ENCODE results near the gene PHC1.

DNA sequence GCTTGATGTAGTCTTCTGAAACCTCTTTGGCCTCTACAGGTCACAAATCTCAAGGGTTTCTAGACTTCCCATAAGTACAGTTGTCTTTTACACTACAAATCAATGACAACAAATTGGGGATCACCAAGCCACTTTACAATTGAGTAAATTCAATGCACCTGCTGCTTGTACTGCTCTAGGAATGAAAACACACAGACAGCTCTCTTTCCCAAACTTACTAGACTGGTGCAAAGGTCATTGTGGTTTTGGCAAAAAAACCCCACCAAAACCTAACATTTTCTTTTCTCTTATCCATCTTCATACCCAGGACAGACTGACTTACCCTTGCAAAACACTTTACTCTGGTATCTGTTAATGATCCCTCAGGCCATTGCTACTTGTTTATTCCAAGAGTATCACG is 32.4 kb downstream of the PHC1 start:
- TF ChIP-seq POLR2A (IDR thresholded peaks at IDR 0.05) (no peak), POLR2AphosphoS5 (IDR thresholded peaks at IDR 0.05; ENCODE audit: insufficient read depth in 1 of 2, low read depth in 1 of 2) (no peak)
- TF ChIP-seq, protein P1, sequence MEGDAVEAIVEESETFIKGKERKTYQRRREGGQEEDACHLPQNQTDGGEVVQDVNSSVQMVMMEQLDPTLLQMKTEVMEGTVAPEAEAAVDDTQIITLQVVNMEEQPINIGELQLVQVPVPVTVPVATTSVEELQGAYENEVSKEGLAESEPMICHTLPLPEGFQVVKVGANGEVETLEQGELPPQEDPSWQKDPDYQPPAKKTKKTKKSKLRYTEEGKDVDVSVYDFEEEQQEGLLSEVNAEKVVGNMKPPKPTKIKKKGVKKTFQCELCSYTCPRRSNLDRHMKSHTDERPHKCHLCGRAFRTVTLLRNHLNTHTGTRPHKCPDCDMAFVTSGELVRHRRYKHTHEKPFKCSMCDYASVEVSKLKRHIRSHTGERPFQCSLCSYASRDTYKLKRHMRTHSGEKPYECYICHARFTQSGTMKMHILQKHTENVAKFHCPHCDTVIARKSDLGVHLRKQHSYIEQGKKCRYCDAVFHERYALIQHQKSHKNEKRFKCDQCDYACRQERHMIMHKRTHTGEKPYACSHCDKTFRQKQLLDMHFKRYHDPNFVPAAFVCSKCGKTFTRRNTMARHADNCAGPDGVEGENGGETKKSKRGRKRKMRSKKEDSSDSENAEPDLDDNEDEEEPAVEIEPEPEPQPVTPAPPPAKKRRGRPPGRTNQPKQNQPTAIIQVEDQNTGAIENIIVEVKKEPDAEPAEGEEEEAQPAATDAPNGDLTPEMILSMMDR (IDR thresholded peaks at IDR 0.05), result no peak

All from vagina (tissue), 2 donors.